NCI-H1417 treated with DMSO at 0.1 percent for 48 hours (cell line): Measurements from ENCODE around the gene NRP2.

Experiments
- DNase-seq: peaks from one replicate; lab custom pipeline; 2025; lab: John Stamatoyannopoulos, UW

NRP2 gene

DNA sequence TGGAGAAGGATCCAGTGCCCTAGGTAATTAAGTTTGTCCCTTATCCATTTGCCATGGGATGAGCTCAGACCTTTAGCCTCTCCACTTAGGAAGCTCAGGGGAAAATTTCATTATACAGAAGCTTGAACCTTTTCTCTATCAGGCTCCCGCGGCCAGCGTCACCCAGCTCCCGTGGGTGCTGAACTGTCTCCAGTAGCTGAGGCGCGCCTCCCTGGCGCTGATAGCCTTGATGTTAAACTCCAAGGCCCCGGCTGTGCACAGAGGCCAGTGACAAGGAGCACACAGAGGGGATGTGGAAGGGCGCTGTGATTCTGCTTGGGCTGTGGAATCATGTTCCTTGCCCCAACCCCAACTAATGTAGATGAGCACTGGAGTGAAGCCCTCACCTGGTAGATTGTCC, 50.8 kb downstream of the NRP2 start:
- DNase-seq, result no peak

DNA sequence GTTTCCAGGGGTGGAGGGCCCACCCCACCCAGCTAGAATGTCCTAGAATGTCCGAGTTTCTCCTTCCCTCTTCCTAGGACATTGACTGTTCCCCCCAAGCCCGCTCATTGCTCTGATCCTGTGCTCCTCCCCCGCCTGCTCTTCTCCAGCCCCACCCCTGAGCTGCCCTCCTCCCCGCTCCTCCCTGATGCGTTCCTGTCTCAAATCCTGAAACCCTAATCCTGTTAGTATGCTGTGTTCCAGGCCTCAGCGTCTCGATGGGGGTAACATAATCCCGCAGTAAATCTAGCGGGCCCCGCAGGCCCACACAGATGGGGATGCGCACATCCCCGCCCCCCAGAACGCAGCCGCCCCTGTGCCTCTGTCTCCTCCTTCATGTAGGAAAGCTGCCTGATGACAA, 51.3 kb downstream of the NRP2 start:
- no peak for DNase-seq

DNA sequence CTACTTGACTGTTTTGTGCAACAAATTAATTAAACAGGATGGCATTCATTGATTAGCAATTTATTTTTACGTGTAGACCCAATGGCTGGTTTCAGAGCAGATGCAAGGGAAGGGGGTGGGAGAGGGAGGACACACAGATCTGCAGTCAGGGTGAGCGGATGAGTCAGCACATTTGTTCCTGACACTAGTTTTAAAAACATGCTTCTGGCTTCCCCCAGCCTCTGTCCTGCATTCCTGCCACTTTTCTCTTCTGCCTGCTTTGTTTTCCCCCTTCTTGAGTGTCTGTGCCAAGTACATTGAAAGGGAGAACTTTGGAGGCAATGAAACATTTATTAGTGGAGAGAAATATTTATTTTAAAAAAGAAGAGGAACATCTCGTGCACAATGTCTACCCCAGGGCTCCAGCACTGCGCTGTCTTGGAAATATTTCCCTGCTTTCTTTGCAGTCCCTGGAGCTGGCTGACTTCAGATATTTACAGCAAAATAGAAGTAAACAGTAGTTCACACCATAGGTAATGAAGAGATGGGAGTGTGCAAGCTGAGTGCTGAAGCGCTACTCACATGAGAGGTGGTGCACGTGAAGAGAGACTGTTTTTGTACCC, 52.2 kb downstream of the NRP2 start:
- DNase-seq, result no peak

DNA sequence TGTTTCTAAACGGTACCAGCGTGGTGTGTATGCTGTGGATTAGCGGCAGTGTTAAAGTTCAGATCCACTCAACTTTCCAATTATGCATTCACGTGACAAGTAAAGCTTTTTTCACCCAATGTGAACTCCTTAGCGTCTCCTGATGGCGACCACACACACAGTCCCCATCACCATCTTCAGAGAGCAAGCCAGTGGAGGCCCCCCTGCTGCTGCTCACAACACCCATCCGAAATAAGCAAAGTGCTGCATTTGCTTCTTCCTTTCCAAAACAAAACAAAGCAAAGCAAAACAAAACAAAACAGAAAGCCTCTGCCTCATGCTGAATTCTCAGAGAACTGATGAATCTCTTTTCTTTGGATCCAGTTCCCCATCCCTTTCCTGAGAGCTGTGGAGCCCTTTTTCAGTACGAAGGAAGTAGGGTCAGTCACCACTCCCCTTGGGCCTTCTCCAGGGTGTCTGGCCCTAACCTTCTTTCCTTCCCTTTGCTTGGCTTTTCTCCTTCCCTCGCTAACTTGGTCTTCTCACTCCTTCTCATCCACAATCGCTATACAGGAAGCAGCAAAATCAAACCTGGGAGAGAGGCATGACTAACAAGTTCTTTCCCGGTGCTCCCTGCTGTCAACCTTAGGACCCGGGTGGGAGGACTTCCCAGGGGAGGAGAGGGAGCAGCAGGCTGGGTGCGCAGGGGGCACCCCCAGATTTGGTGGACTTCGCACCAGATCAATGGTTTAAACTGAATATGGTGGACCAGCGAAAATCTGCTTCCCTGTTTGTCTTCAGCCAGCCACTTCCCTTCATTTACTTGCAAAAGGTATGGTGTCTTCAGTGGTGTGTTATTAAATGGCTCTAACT, 56.0 kb downstream of the NRP2 start:
- DNase-seq, result no peak

DNA sequence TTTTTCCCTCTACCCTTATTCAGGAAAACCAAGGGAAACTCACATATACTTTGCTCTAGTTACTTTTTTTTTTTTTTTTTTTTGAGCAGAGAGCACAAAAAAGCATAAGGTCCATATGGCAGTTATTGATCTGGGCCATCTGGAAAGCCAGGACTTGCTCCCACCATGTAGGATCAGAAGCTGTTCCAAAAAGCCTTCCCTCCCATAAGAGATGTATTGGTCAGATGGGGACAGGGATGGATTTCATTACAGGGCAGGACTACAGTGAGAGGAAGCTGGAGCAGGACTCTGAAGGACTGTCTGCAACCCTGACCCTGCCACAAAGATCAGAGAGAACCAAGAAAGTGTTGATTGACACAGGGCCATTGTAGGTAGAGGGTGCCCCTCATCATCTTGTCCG, 57.3 kb downstream of the NRP2 start:
- no peak for DNase-seq

DNA sequence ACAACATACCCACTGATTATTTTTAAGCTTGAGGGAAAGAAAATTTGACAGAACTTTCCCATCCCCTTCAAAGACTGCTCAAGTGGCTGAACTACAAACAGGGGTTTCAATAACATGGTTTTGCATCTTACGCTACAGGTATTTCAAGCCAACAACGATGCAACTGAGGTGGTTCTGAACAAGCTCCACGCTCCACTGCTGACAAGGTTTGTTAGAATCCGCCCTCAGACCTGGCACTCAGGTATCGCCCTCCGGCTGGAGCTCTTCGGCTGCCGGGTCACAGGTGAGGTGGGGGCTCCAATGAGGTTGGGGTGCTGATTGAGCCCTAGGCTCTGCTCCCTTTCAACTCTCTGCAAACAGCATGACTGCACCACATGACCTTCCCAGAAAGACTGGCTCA, 58.1 kb downstream of the NRP2 start:
- no peak for DNase-seq

DNA sequence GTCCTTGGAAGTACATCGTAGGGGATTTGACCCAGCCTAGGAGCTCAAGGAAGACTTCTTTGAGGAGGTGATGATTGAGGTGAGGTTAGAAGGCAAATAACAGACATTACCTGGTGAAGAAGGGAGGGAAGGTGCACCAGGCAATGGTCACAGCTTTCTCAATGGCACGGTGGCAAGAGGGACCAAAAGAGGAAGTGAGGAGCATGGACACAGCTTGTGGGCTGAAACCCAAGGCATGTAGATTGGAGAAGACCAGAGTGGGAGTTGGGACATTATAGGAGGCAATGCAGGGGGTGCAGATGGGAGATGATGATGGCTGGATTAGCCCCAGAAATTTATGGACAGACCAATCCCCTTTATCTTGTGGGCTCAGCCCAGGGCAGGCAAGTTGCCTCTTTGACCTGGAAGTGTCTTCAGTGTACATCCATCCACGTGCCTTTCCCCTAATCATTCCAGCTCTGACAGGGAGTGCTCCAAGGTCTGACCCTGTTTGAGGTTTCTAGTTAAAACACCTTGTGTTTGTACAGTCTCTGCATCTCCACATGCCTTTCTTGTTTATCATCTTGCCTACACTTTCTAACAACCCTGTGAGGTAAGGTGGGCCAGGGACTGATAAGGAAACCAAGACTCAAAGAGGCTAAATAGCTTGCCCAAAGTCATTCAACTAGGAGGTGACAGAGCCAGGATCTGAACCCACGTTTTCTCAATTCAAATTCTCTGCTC, 59.1 kb downstream of the NRP2 start:
- no peak for DNase-seq

DNA sequence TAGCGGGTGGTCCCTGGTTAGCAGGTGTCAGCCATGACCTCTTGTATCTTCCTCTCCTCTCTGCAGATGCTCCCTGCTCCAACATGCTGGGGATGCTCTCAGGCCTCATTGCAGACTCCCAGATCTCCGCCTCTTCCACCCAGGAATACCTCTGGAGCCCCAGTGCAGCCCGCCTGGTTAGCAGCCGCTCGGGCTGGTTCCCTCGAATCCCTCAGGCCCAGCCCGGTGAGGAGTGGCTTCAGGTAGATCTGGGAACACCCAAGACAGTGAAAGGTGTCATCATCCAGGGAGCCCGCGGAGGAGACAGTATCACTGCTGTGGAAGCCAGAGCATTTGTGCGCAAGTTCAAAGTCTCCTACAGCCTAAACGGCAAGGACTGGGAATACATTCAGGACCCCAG, 60.8 kb downstream of the NRP2 start:
- DNase-seq, result no peak

DNA sequence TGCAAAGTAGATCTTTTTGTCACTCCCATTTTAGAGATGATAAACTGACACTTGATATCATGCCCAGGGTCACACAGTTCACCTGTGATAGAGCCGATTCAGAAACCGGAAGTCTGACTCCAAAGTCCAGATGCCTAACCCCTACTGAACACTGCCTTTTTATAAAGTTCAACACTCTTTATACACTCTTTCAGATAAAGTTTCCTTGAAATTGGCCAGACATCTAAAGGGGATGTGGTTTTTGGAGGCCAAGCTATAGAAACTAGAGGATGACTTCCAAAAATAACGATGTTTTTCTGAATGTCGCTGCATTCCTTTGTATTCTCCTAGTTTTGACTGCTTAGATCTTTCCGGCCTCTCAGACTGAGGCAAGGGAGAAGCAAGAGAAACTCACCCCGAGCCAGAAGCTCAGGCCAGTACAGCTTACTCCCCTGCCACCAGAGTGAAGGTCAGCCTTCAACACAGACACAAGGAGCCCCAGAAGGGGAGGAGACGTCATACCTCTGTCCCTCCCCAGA, 61.8 kb downstream of the NRP2 start:
- no peak for DNase-seq

DNA sequence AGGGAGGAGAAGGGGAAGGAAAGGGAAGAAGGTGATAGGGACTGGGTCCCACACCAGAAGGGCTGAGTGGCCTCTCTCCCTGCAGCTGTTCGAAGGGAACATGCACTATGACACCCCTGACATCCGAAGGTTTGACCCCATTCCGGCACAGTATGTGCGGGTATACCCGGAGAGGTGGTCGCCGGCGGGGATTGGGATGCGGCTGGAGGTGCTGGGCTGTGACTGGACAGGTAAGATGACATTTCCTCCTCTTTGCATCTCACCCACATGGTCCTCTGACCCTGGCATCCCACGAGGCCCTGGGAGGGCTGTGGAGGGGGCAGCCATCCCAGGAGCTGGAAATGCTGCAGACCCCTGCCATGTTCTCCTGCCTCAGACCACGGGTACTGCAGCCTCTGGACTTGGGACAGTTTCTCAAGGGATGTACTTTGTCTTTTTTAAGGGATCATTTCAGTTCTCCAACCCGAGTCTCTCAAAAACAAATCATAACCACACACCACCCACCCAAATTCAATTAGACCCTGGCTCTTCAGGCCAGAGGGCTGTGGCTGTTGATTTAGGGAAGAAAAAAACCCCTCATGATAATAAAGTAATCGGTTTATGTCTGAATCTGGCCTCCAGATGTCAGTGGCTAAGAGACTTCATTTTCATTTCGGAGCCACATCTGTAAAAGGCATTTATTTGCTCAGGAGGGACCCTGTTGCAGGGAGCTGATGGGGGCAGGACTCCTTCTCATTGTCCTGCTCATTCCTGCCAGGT, 63.5 kb downstream of the NRP2 start:
- no peak for DNase-seq

DNA sequence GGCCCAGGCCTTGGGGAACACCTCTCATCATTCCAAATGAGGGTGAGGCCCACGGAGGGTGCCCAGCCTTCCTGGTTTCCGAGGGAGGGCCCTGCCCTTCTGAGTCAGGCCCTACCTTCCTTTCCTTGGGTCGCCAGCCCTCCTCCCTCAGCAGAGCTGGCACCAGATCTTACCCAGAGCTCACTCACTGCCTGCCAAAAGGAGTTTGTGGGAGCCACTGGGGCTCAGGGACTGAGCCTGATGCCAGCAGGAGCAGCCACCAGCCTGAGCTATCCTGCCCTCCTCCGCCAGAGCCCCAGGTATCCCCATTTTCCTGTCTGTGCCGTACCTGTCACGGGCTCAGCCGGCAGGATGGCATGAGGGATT, 64.1 kb downstream of the NRP2 start:
- DNase-seq, result no peak

DNA sequence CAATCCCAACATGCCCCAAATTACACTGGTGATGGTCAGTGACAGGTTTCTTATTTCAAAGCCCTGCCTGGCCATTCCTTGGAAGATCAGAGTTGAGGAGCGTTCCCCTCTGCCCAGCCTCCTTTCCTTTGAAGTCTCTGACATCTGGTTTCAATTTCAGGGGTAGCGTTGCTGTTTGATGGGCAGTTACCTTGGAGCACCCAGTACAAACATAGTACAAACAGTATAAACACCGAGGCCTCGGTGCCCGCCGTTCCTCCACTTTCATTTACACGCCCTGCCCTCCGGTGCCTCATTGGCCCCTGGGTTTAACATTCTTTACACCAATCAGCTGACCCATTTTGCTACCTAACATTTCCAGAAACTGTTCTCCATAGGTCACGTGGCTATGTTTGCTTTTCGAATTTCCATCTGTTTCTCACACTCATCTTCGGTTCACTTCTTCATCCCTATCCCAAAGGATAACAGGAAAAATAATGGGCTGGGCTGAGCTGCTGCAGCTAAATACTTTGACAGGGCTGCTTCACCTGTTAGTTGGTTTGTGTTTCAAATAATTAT, 65.6 kb downstream of the NRP2 start:
- no peak for DNase-seq

DNA sequence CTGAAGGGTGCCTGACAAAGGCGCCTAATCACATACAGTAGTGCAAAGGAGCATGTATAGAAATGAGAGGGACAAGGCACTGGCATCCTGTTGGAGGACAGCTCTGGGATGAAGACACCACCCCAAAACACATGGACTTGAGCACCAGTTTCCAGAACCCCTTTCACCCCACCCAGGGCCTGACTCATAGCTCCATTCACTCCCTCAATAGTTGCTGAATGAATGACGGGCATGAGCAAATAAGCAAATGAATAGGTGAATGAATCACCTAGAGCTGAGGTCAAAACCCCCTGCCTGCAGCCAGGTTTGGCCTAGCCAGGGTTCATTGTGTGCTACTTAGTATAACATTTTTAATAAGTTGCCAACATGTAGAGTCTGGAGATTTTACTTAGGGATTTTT, 66.3 kb downstream of the NRP2 start:
- no peak for DNase-seq

DNA sequence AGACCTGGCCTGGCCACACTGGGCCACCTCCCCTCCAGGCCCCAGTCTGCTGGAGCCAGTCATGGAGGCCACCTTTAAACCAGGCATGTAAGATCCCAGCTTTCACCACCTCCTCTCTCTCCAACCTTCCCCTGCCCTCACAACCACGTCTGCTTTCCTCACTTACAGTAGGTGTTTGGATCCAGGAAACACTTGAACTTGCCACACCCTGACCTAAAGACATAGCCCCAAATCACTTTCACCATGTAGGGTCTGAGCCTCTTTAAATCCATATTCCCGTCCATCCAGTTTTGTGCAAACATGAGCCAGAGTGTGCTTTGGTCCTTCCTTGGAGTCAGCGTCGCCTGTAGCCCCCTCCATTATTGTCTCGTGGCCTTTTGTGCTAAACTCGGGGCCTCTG, 66.8 kb downstream of the NRP2 start:
- no peak for DNase-seq

DNA sequence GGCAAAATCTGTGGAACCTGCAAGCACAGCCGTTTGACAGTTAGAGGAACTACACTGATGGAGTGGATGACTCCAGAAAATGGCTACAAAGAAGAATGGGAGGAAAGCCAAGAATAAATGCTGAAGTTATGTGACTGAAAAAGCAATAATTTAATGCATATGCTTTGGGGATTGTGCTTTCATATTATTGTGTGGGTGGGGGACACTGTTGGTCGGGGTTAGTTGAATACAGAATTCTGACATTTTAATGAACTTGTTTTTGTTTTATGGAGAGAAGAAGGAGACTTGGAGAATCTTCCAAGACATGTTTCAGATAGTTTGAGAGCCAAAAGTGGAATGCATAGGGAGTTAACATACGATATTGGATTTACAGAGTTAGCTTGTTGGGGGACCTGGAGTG, 68.5 kb downstream of the NRP2 start:
- no peak for DNase-seq

DNA sequence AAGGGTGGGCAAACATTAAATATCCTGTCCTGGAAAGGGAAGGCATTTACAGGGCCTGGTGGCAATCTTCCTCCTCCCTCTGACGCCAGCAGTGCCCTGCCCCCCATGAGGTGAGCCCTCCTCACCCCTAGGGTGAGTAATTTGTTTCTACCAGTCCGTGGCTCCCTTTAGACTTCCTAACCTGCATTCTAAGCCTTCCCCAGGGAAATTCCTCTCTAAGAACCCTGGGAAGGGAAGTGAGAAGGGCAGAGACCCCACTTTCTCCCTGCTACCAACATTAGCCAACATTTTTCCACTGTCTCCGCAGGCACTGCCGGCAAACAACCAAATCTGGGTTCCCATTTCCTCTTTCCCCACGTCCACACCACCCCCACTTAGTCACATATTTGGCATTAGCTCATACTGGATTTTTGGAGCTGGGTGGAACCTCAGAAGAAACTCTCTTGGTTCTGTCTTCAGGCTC, 69.3 kb downstream of the NRP2 start:
- no peak for DNase-seq

DNA sequence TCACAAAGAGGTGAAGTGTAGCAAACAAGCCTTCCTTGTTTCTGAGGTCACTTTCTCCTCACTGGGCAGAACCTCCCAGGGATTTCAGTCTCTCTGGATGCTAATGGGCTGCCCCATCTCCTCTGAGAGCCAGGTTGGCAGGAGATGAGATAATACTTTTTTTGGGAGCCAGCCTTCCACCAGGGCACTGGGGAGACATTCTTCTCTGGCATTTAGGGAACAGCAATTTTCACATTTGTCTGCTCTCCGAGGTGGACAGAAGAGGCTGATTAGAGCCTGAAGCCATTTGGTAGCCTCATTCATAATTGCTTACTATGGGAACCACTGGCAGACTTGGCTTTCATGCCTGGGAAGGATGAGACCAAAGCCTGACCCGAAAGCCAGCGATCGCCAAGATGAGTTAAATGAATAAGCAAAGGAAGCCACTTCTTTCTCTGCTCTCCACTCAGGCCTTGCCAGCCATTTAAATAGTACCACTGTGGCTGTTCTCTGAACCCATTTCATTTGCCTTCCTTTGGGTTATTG, 70.1 kb downstream of the NRP2 start:
- DNase-seq, result no peak

DNA sequence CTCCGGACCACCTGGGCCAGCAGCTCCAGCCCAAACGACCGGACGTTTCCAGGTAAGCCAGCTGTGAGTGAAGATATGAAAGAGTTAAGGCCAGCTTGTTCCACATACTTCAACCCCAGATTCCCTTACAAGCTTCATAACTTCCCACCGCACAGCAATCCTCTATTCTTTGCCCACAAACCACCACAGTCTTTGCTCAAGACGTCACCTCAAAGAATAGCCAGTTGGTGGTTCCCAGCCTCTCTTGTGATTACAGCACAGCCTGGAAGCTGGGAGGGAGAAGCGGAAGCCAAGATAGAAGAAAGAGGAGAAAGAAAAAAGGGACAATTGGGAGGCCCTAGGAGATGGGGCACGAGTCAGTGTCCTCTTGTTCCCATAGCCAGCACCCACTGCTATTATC, 70.6 kb downstream of the NRP2 start:
- no peak for DNase-seq

DNA sequence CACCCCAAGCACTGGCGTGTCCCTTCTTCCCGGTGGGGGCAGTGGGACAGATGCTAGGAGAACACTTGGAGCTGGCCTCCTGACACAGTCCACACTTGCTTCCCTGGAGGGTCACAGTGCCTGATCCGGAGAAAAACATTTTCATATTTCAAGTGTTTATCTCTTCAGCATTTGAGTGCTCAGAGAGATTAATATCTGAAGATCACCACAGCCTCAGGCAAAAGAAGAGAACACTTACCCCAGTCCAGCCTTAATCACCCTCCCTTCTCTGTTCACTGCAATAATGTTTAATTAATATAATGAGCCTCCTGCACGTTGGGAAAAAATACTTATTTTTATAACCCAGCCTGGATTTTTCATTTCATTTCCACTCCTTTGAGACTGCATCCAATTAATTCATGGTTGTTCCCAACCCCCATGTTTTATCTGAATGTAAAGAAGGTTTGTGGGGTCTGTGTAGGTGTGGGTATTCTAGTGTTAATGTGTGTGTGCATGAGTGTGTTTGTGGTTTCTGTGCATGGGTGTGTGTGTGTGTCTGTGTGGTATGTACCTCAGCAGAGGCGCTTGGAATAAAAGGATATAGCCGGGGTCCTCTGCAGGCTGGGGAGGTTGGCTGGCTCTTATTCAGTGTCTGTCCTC, 72.1 kb downstream of the NRP2 start:
- no peak for DNase-seq

DNA sequence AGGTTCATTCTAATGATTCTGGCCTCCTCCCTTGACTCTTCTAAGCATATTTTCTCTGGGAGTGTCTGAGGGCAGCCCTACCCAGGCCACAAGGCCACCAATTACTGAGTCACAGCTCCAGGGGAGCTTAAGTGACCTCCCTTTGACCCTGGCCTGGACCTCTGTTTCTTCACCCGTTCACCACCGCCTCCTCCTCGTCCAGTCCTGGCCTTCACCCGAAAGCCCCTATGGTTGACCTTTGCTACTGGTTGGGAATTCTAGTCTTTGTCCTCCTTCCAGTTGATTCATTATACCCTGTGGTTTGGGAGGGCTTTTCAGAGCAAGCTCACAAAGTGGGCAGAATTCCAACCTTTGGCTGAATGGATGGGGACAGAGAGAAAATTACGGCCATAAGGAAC, 72.6 kb downstream of the NRP2 start:
- DNase-seq, result no peak

DNA sequence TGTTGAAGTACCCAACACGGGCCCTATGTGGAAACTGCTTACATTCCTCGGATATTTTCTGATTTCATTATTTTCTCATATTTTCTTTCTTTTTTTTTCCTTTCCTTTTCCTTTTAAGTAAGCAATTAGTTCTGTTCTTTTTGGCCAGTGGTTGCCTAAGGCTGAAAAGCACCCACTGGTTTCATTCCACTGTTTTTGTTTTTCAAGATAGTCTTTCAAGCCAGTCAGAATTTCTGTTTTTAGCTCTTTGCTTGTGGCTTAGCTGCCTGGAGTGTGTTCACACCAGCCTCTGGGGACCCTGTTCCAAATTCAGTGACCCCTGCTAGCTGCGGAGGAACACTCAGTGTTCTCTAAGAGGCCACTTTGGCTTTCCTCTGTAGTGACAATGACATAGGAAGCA, 73.6 kb downstream of the NRP2 start:
- no peak for DNase-seq
